COR-L47 (cell line): ENCODE results near the gene SCAMP4.

Experiments
- DNase-seq: peaks from one replicate; lab custom pipeline; 2025; lab: John Stamatoyannopoulos, UW

Gene SCAMP4

DNA sequence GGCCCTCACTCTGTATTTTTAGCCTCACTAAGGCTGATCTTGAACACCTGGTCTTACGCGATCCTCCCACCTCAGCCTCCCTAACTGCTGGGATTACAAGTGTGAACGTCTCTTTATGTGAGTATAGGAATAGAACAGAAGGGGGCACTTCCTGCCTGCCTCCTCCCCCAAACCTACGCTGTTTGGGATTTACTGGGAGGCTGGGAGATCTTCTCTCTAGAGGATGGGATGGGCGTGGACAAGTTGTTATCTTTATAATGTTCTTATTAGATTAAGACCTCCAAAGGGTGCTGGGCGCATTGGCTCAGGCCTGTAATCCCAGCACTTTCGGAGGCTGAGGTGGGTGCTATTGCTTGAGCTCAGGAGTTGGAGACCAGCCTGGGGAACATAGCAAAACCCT, 32.9 kb downstream of the SCAMP4 start:
- no peak for DNase-seq

- no peak for DNase-seq
Measured at GRCh38 chr19:1941146-1942077, 36.2 kb downstream of the SCAMP4 start, which contains the start of gene CSNK1G2. Gene CSNK1G2 (plus strand): TSS chr19:1941172. CDS start chr19:1969773, 28,601 bp downstream.

DNA sequence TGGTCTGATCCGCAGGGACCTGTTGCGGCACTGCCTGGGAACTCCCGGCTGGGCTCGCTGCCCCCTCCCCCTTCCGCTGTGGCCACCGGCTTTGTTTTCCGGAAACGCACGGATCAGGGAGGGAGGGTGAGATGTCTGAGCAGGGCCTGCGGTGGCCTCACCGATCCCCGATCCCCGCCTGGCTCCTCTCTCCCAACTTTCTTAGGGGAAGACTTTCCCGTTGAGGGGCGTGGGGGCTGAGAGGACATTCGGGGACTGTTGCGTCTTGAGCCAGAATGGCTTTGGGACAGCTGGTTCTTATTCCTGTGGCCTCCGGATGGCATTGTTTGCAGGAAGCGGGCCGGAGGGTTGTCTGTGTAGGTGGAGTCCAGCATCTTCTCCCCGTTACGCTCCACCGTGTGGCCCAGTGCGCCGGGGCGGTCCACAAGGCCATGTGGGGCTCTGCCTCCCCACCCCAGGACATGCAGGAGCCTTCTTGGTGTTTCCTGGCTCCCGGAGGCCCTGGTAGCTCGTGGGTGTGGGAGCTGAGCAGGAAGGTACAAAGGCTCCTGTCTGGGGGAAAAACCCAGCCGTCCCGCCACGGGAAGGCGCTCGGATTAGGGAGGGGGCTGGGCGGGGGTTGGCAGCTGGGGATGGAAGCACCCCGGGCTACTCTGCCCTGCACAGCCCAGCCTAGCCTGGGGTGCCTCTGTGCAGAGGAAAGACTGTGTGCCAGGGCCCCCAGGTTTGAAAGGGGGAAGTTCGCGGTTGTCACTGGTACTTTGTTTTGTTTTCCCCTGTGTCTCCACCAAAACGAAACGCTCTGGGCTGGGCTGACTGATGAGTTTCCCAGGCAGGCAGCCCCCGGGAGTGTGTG, 37.1 kb downstream of the SCAMP4 start:
- DNase-seq = peak; percentile 43

- DNase-seq = peak; percentile 17
Measured at GRCh38 chr19:1942934-1943555, 37.8 kb downstream of the SCAMP4 start.

GRCh38 chr19:1943661-1944087, 38.5 kb downstream of the SCAMP4 start:
- DNase-seq = no peak

DNA sequence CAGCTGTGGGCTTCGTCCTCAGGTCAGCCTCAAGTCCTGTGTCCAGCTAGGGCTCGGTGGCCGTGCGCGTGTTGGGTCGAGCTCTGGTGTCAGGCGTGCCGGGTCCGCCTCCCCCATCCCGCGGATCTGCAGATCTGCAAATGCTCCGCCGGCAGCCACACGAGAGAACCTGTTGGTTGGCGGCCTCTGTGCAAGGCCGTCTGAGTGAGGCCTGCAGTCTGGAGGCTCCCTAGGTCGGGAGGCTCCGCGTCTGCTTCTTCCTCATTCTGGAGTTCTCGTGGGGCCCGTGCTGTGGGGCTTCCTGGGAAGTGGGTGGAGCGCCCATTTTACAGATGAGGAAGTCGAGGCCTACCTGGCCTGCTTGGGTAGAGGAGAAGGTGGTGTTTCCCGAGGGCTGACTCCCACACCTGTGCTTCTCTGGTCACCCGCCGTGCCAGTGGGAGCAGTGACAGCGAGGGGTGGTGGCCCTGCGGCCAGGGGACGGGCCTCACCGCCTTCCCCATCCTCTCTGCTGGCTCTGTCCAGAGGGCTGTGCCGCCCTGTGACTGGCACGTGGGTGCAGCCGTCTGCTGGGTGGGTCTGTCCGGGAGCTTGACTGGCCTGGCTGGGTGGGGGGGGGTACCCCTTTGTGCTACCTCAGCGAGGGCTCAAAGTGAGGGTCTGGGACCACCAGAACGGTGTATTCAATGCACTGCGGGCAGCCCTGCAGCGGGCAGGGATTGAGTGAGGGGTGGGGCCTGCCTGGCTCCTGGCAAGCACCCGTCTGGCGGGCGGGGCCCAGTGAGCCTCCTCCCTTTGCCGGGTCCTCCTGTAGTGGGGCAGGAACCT, 39.1 kb downstream of the SCAMP4 start:
- no peak for DNase-seq

DNA sequence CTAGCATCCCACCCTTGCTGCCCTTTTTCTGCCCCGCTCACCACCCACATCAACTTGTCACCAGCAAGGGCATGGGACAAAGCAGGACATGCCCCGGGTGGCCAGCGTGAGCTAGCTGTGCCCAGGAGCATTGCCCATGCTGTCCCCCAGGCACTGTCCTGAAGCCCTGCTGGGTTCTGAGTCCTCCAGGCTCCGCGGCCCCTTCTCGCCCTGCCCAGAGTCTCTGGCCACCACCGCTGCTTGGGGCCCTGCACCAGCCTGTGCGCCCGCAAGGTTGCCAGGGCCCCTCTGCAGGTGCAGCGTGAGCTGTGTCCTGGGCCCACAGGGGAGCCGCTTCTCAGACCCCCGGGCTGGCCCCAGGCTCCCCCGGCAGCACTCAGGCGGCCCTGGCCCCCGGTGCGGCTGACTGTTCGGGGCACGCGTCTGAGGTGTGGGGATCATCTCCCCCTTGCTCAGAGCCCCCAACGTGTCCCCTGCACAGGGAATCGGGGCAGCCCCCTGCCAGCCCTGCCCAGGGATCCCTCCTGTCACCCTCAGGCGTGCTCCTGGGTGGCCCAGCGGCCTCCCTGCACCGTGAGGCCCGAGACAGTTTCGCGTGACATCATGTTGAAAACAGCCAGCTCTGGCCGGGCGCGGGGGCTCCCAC, 39.8 kb downstream of the SCAMP4 start:
- no peak for DNase-seq

GRCh38 chr19:1945899-1946298, 40.7 kb downstream of the SCAMP4 start:
- peak; percentile 8 for DNase-seq

GRCh38 chr19:1947651-1948209, 42.5 kb downstream of the SCAMP4 start:
- DNase-seq = no peak

DNA sequence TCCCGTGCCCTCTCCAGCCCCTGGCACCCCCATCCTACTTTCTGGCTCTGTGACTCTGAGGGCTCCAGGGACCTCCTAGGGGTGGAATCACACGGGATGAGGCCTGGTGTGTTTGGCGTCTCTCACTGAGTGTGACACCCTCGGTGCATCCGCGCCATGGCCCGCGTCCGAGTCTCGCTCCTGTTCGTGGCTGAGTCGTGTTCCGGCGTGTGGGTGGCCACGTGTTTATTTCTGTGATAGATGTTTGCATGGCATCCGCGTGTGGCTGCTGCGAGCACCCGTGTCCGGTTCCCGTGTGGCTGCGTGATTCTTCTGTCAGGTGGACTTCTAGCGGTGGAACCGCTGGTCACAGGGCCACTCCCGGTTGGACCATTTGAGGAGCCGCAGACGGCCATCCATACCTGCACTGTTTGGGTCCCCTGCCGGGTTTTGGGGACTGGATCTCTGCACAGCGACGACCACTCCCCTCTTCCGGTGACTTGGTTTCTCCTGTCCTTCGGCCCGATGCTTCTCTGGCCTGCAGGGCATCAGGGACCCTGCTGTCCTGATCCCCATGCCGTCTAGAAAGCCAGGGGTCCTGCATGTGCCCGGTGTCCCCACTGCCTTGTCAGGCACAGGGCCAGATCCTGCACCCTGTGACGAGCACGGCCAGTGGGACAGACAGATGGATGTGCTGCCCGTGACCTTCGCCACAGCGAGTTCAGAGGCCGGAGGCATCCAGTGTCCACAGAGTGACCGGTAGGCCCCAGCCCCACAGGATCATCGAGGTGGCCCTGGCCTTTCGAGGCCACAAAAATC, 44.3 kb downstream of the SCAMP4 start:
- DNase-seq = no peak

GRCh38 chr19:1950640-1951039, 45.4 kb downstream of the SCAMP4 start:
- no peak for DNase-seq

DNA sequence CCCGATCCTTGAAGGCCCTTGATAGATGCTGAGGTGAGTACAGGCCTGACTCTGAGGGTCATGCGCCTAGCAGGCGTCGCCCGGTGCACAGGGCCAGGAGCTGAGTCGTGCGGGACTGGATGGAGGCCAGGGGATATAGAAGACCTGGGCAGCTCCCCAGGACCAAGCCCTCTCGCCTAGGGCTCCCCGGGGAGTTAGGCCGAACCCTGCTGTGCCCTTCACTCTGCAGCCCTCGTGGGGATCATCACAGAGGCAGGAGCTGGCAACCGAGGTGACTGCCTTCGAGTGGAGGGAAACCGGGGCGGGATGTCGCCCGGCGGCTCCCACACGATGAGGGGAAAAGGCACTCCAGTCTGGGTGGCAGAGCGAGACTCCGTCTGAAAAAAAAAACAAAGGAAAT, 47.4 kb downstream of the SCAMP4 start:
- no peak for DNase-seq

GRCh38 chr19:1953037-1953436, 47.8 kb downstream of the SCAMP4 start:
- DNase-seq = no peak

GRCh38 chr19:1953441-1954094, 48.4 kb downstream of the SCAMP4 start:
- no peak for DNase-seq

GRCh38 chr19:1954532-1954933, 49.3 kb downstream of the SCAMP4 start:
- no peak for DNase-seq

DNA sequence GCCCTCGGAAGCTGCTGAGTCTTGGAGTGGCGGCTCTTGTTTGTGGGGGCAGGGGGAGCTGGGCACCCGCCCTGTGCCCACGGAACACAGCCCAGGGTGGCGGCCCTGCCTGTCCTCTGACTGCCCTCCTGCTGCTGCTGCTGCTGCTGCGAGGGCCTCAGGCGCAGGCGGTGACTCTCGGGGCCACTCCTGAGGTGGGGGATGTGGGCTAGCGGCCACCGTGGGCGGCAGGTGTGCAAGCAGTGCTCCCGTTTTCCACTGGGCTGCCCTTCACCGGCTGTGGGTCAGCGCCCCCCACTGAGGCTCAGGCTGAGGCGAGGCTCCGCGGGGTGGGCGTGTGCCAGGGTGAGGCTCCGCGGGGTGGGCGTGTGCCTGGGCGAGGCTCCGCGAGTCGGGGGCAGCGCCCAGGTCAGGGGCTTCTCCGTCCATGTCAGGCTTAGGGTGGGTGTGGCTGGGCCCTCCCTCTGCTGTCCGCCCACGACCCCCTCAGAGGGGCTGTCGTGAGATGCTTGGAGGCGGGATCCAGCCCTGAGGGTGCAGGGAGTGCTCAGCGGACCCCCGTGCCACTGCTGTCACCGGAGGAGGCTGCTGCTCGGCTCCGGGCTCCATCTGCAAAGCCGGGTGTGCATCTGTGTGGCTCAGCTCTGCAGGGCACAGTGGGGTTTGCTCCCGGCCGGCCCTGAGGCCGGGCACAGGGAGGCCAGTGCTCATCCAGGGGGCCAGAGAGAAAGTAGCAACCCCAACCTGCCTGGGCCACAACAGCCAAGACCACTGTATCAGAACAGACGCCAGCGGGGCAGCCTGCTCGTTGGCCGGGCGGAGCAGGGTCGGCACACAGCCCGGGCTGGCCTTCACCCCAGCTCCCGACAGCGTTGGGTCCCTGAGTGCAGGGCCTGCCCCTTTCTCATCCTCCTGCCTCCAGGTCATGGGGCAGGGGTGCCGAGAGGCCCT, 50.2 kb downstream of the SCAMP4 start:
- DNase-seq = no peak

GRCh38 chr19:1956122-1956494, 50.9 kb downstream of the SCAMP4 start:
- DNase-seq = no peak

DNA sequence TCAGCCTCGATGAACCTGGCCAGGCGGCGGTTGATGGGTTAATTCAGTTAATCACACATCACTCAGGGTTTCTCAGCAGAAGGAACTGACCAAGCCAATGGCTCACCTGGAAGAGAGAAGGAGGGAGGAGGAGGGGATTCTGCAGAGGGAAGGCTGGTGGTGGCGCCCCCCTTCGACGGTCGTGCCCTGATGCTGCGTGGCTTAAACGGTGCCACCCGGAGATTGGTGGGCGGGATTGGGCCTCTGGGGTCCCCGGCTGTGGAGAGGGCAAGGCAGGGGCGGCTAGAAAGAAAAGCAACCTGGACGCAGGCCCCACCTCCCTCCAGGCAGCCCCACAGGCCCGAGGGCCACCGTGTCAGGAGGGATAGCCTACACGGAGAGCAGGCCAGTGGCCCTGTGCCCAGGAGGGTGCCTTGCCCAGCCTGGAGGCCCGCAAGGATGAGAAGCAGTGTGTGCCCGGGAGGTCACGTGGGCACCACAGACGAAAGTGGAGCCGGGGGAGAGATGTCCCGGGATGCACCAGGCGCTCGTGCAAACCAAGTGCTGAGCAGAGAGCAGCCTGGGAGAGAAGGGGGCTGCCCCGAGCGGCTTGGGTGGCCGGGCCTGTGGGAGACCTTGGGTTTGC, 51.8 kb downstream of the SCAMP4 start:
- no peak for DNase-seq
